H1 (cell line): ENCODE results near the gene HNF1B. TPM values are rescaled to one million over a fixed set of nuclear protein-coding genes. Genes with fewer than 3 reads are reported as not detected.

Experiments used
- CTCF ChIP-seq, 3 experiments: IDR thresholded peaks; 1 replicate in 2 of 3; 2 replicates in 1 of 3; pipeline versions ENCODE4 v1.5.1 to v1.6.1; 2011; ENCODE audit warnings: low read length in 3 of 3, mild to moderate bottlenecking in 3 of 3, inconsistent platforms in 2 of 3, low read depth in 1 of 3, moderate library complexity in 1 of 3; ENCODE audit not compliant: insufficient read depth in 1 of 3; ENCODE audit errors: control extremely low read depth in 1 of 3
- KDM1A ChIP-seq: fragments of 200-600, 300-600 bp; sonication (generic); IDR thresholded peaks from 2 replicates; pipeline ENCODE4 v1.7.1; 2016; ENCODE audit warnings: mild to moderate bottlenecking, low read length, borderline replicate concordance
- polyA plus RNA-seq, 7 experiments: library from polyadenylated mRNA; depleted of rRNA in 3 of 7; stranded (reverse) in 5 of 7; unstranded in 2 of 7; fragments of >200 nt in 5 of 7; fragments of 200-250 nt in 2 of 7; gene quantifications; 1 replicate in 5 of 7; 2 replicates in 1 of 7; 4 replicates in 1 of 7; pipeline versions ENCODE4 v1.2.1 to v1.2.3, GENCODE V29; 2011 to 2013; ENCODE audit warnings: missing spikeins in 2 of 7, mixed read lengths in 2 of 7
- total RNA-seq: library from RNA; stranded (reverse); fragmentation: NEBNext Ultra II Directional; extraction: Animal tissue kit (Norgen Biotek cat#: 25700); gene quantifications from 2 replicates; pipeline ENCODE4 v1.2.1, GENCODE V29; 2021

HNF1B gene
- total and polyA plus RNA-seq, 2 of the 8 experiments (the other 6 are each of a cell fraction or from before 2014, with no cell fraction given): 0.13 to 0.30 TPM

DNA sequence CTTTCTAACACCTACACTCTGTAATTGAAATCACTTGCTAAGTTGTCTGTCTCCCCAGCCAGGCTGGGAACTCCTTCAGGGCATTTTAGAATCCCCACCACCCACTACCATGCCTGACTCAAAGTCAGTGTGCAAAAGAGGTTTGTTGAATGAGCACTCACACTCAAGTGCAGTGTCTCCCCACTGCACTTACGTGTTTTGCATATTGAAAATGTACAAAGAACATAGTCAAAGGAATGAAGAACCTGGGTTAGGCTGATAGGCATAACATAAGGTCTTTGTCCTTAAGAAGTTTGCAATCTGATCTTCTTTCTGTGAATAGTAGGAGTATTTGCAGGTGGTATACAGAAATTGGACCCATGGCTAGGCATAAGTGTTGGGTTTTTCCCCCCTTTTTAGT, 67.8 kb downstream of the HNF1B start (continued):
- no peak for TF ChIP-seq CTCF (IDR thresholded peaks at IDR 0.05; ENCODE audit: control extremely low read depth in 1 of 3, insufficient read depth in 1 of 3, low read depth in 1 of 3, low read length in 3 of 3)
- TF ChIP-seq KDM1A: no peak
- TF ChIP-seq, all 59 proteins: peak for 0
